ENCODE results near the gene FAM98C.

Gene FAM98C

DNA sequence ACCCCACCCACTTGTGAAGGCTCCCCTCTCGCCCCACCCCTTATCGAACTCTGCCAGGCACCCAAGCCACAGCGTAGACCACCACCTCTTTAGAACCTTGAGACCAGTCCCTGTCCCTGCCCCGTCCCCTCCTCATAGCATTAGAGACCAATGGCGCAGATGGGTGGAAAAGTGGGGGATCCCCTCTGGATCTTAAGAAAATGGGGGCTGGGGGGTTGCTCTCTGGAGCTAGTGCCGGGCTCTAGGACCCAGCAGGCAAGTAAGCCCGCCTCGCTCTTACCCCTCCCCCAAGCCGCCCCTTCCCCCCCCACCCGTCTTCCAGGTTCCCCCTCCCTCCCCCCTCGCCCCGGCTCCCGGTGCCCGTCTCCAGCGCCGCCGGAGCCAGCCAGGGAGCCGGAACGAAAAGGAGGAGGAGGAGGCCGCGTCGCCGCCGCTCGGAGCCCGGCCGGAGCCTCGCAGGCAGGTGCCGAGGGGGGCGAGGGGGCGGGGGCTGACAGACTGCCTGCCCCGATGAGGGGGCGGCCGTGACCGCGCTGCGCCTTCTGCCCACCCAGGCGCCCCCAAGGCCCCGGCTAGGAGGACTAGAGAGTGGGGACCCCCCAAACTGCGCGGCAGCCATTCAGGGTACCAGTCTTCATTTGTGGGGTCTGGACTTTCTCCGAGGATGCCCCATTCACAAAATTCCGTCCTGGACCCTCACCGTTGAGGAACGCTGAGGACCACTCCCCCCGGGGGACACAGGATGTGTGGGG is 14.4 kb upstream of the FAM98C start, which contains the start of gene SPRED3:
Gene SPRED3 (plus strand): TSS at position 349 of the 752 bp plus-strand sequence. CDS start 1,606 bp downstream, outside the sequence.
- Histone ChIP-seq H3K4me1 (ENCODE audit: insufficient read depth, low read length) (peaks cover 56% of the 10 kb centered on the region), H3K9ac (ENCODE audit: low read depth, low read length) (peak within 1 kb of the TSS; percentile 58), H3K27ac (ENCODE audit: low read length) (peak within 1 kb of the TSS; percentile 59; the same call in 1 of the 2 replicates), H3K27me3 (ENCODE audit: insufficient read depth, low read length, poor library complexity) (no peaks in the 10 kb centered on the region), H3K79me2 (ENCODE audit: insufficient read depth, low read length) (no peaks in the 10 kb centered on the region), H4K20me1 (ENCODE audit: insufficient read depth, low read length) (peaks cover 31% of the 10 kb centered on the region), H3K4me3 (ENCODE audit: low read depth in 1 of 2, low read length in 2 of 2) (peak within 1 kb of the TSS; percentile 39 to 88; a peak in 3 of 4 replicates), H2AFZ (ENCODE audit: low read depth, low read length) (peak within 1 kb of the TSS; percentile 95), H3K4me2 (ENCODE audit: insufficient read depth, low read length) (peak within 1 kb of the TSS; percentile 100), H3K9me3 (ENCODE audit: insufficient read depth, low read length, severe bottlenecking) (no peaks in the 10 kb centered on the region), H3K36me3 (ENCODE audit: insufficient read depth, low read length) (peaks cover 18% of the 10 kb centered on the region)
- TF ChIP-seq, protein P1, sequence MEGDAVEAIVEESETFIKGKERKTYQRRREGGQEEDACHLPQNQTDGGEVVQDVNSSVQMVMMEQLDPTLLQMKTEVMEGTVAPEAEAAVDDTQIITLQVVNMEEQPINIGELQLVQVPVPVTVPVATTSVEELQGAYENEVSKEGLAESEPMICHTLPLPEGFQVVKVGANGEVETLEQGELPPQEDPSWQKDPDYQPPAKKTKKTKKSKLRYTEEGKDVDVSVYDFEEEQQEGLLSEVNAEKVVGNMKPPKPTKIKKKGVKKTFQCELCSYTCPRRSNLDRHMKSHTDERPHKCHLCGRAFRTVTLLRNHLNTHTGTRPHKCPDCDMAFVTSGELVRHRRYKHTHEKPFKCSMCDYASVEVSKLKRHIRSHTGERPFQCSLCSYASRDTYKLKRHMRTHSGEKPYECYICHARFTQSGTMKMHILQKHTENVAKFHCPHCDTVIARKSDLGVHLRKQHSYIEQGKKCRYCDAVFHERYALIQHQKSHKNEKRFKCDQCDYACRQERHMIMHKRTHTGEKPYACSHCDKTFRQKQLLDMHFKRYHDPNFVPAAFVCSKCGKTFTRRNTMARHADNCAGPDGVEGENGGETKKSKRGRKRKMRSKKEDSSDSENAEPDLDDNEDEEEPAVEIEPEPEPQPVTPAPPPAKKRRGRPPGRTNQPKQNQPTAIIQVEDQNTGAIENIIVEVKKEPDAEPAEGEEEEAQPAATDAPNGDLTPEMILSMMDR (IDR thresholded peaks at IDR 0.05; ENCODE audit: borderline replicate concordance, extremely low read depth, low read length, poor library complexity, severe bottlenecking) = no peak
- TF ChIP-seq EZH2 (IDR thresholded peaks at IDR 0.05; ENCODE audit: borderline replicate concordance, low read depth, low read length, severe bottlenecking) = no peak
- DNase-seq (no peak), ATAC-seq (ENCODE audit: insufficient read depth, low read depth) (peak; percentile 50)

DNA sequence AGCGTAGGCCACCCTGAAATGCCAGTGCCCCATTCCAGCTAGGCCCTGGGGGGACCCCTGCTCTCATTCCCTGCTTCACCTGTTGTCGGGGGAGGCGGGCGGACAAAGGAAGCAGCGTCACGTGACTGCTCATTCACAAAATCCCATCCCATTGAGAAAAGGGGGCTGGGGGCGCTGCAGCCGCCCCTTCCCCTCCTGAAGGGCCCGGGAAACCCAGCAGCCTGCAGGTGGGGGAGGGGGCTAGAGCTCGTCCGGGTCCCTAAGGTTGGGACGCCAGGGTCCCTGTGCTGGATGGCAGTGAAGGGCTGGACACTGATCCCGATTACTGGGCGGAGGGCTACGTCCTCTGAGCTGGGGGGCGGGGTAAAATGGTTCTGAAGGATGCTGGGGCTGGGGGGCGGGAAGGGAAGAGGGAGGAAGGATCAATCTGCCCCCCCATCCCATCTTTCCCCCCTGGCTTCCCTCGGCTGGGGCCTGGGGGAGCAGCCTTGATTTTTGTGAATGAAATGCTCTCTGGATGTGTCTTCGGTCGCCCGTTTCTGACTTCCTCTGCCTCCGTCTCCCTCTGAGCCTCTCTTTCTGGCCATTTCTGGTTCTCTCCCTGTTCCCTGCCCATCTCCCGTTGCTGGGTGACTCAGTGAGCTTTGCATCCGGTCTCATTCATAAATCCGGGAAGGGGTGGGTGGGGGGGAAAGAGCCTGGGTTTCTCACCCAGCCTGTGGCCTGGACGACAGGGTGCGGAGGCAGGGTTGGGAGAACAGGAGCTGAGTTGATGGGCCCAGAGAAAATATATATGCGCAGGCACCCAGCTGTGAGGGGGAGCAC is 13.6 kb upstream of the FAM98C start:
- peak overlapping the region; percentile 100 for H3K4me2 ChIP-seq (ENCODE audit: insufficient read depth, low read length)
- H3K9ac ChIP-seq (ENCODE audit: low read depth, low read length) = peak overlapping the region; percentile 58
- peaks cover 50% of the 10 kb centered on the region for H3K4me1 ChIP-seq (ENCODE audit: insufficient read depth, low read length)
- no peaks in the 10 kb centered on the region for H3K9me3 ChIP-seq (ENCODE audit: insufficient read depth, low read length, severe bottlenecking)
- no peak for DNase-seq
- no peaks in the 10 kb centered on the region for H3K27me3 ChIP-seq (ENCODE audit: insufficient read depth, low read length, poor library complexity)
- peak overlapping the region in 1 of 2 experiments; percentile 88; a peak in 2 of 4 replicates for H3K4me3 ChIP-seq (ENCODE audit: low read depth in 1 of 2, low read length in 2 of 2)
- peaks cover 28% of the 10 kb centered on the region for H4K20me1 ChIP-seq (ENCODE audit: insufficient read depth, low read length)
- peak overlapping the region; percentile 47; the same call in 1 of the 2 replicates for H3K27ac ChIP-seq (ENCODE audit: low read length)
- ATAC-seq (ENCODE audit: insufficient read depth, low read depth) = no peak
- TF ChIP-seq EZH2 (IDR thresholded peaks at IDR 0.05; ENCODE audit: borderline replicate concordance, low read depth, low read length, severe bottlenecking) = no peak
- TF ChIP-seq, protein P1 (IDR thresholded peaks at IDR 0.05; ENCODE audit: borderline replicate concordance, extremely low read depth, low read length, poor library complexity, severe bottlenecking) = no peak
- no peaks in the 10 kb centered on the region for H3K79me2 ChIP-seq (ENCODE audit: insufficient read depth, low read length)
- H3K36me3 ChIP-seq (ENCODE audit: insufficient read depth, low read length) = peaks cover 10% of the 10 kb centered on the region; the same call in 1 of the 2 replicates
- peak overlapping the region; percentile 95; the same call in 1 of the 2 replicates for H2AFZ ChIP-seq (ENCODE audit: low read depth, low read length)

DNA sequence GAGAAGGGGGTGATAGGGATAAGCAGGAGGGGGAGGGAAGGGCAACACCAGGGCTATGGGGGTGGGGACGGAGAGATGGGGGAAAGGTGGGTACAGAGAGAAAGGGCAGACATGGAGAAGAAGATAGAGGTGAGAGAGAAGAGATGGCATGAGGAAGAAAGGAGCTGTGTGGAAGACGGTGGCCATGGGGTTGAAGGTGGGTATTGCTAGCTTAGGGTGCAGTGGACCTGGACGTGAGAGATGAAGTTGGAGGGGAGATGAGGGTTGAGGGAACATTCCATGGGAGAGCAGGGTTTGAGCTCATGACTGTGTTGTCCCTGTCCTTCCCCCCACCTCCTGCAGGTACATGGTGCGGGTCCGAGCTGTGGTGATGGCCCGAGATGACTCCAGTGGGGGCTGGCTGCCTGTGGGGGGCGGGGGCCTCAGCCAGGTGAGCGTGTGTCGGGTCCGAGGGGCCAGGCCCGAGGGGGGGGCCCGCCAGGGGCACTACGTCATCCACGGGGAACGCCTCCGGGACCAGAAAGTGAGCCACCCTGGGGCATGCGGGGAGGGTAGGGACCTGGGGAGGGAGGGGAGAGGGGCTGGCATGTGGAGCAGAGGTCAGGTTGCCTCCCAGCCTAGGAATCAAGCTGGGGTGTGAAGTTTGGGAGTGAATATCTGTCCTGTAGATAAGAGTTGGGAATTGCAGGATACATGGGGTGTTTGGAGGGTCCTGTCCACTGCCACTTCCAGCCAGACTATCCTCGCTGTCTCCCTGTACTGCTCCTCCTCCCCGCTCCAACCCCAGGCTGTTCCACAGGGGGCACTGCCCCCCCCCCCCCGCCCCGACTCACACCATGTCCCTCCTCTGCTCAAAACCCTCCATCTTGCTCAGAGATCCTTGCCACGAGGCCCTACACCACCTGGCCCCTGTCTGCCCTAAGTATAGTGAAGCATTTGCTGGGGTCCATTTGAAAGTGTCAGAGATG is 12.7 kb upstream of the FAM98C start:
- no peaks in the 10 kb centered on the region for H3K79me2 ChIP-seq (ENCODE audit: insufficient read depth, low read length)
- TF ChIP-seq, protein P1 (IDR thresholded peaks at IDR 0.05; ENCODE audit: borderline replicate concordance, extremely low read depth, low read length, poor library complexity, severe bottlenecking) = no peak
- TF ChIP-seq EZH2 (IDR thresholded peaks at IDR 0.05; ENCODE audit: borderline replicate concordance, low read depth, low read length, severe bottlenecking) = no peak
- H3K4me2 ChIP-seq (ENCODE audit: insufficient read depth, low read length) = no peak overlapping the region
- H3K27ac ChIP-seq (ENCODE audit: low read length) = no peak overlapping the region
- no peak overlapping the region for H3K4me3 ChIP-seq (ENCODE audit: low read depth in 1 of 2, low read length in 2 of 2)
- no peaks in the 10 kb centered on the region for H3K9me3 ChIP-seq (ENCODE audit: insufficient read depth, low read length, severe bottlenecking)
- no peaks in the 10 kb centered on the region for H3K27me3 ChIP-seq (ENCODE audit: insufficient read depth, low read length, poor library complexity)
- H4K20me1 ChIP-seq (ENCODE audit: insufficient read depth, low read length) = peaks cover 19% of the 10 kb centered on the region
- H3K36me3 ChIP-seq (ENCODE audit: insufficient read depth, low read length) = peaks cover 1% of the 10 kb centered on the region; the same call in 1 of the 2 replicates
- peaks cover 41% of the 10 kb centered on the region for H3K4me1 ChIP-seq (ENCODE audit: insufficient read depth, low read length)
- no peak for DNase-seq
- no peak overlapping the region for H3K9ac ChIP-seq (ENCODE audit: low read depth, low read length)
- ATAC-seq (ENCODE audit: insufficient read depth, low read depth) = no peak
- no peak overlapping the region for H2AFZ ChIP-seq (ENCODE audit: low read depth, low read length)
